Mammary microvascular endothelial cell (primary cell): ENCODE data around the gene XYLB. TPM values are rescaled to one million over a fixed set of nuclear protein-coding genes. Genes with fewer than 3 reads are reported as not detected.

ENCODE experiments used
- total RNA-seq: library from RNA; depleted of rRNA; stranded (reverse); fragments of >200 nt; gene quantifications from 2 replicates; pipeline ENCODE4 v1.2.3, GENCODE V29; 2015

The XYLB gene
- 1.9 and 4.4 TPM in 2 replicates for total RNA-seq

DNA sequence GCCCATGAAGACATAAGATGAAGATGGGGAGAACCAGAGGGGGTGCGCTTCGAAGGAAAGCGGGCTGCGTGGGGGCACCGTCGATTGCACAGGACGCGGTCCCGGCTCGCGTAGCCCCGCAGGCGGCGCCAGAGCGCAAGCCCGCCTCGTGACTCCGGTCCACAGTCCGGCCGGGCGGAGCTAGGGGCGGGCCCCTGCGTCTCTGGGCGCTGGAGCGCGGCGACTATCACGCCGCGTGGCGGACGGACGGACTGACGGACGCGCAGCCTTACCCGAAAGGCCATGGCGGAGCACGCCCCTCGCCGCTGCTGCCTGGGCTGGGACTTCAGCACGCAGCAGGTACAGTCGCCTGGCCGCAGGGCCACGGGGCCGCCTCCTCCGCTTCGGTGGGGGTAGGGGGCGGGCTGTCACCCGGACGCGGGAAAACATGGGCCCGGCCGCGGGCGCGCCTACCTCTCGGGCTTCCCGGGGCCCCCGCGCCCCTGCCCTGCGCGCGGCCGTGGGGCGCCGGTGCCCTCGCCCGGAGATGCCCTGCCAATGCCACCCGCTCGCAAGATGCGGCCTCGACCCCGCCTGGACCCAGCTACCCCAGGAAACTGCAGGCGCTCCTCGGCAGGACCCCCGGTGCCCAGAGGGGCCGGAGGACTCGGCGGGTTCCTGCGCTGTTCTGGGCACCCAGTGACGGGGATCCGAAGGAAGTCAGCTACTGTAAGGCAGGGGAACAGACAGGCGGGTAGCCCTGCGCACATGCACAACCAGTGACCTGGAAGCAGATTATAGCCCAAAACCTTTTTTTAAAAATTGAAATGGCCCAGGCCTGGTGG lies at the start of gene XYLB:
TSS of gene XYLB (plus strand) at position 199 of the 824 bp plus-strand sequence. CDS start at position 283, 84 bp downstream.

GRCh38 chr3:38453075-38453912 lies 106.7 kb downstream of the XYLB start, which contains the start of gene ACVR2B:
Gene ACVR2B (plus strand): TSS chr3:38453890. CDS start chr3:38454323, 433 bp downstream.

Other genes starting within 250 kb of the XYLB start
- gene ACAA1, start 209.7 kb upstream of the XYLB start, total RNA-seq = 49.4 and 49.7 TPM in 2 replicates
- 38.0 and 45.5 TPM in 2 replicates for gene MYD88, start 208.1 kb upstream of the XYLB start, total RNA-seq
- gene OXSR1, start 181.2 kb upstream of the XYLB start, total RNA-seq = 20.0 and 20.6 TPM in 2 replicates
- gene SLC22A13, start 81.0 kb upstream of the XYLB start, total RNA-seq = 0.07 TPM in 1 of 2 replicates, not detected in the other
- not detected in 2 replicates for gene SLC22A14, start 64.5 kb upstream of the XYLB start, total RNA-seq
- 1.1 and 1.4 TPM in 2 replicates for gene ACVR2B, start 107.1 kb downstream of the XYLB start, total RNA-seq
- gene EXOG, start 149.6 kb downstream of the XYLB start, total RNA-seq = 8.7 and 15.9 TPM in 2 replicates